Mesenteric fat pad (tissue), 1 donor: ENCODE measurements around the gene RASGEF1B. TPM values are rescaled to one million over a fixed set of nuclear protein-coding genes. Genes with fewer than 3 reads are reported as not detected.

ENCODE experiments used
- DNase-seq: peaks from one replicate; pipeline ENCODE4 v3.0.0-alpha.2; 2020; ENCODE audit warnings: low spot score
- total RNA-seq: library from RNA; stranded (reverse); fragmentation: NEBNext Ultra II Directional; extraction: Animal tissue kit (Norgen Biotek cat#: 25700); gene quantifications from one replicate; pipeline ENCODE4 v1.2.1, GENCODE V29; 2021
- donor health status: DM: yes; HTN: yes; CAD: no.

RASGEF1B gene
- total RNA-seq, 1 donor from 2014 or later = 32.5 TPM

GRCh38 chr4:81466841-81467671 lies 4.7 kb downstream of the RASGEF1B start:
- no peak for DNase-seq

- DNase-seq = no peak
Observed at GRCh38 chr4:81465406-81466340, 6.0 kb downstream of the RASGEF1B start.

- DNase-seq = no peak
Observed at GRCh38 chr4:81460834-81461233, 10.9 kb downstream of the RASGEF1B start.

GRCh38 chr4:81460191-81460701 lies 11.5 kb downstream of the RASGEF1B start:
- no peak for DNase-seq

- DNase-seq = no peak
Observed at GRCh38 chr4:81459228-81459627, 12.5 kb downstream of the RASGEF1B start.

GRCh38 chr4:81457921-81458520 lies 13.7 kb downstream of the RASGEF1B start:
- no peak for DNase-seq

- no peak for DNase-seq
Observed at GRCh38 chr4:81457345-81457744, 14.4 kb downstream of the RASGEF1B start.

GRCh38 chr4:81455897-81456296 lies 15.8 kb downstream of the RASGEF1B start:
- DNase-seq = no peak

GRCh38 chr4:81454948-81455347 lies 16.8 kb downstream of the RASGEF1B start:
- DNase-seq = no peak

- no peak for DNase-seq
Observed at GRCh38 chr4:81454499-81454898, 17.2 kb downstream of the RASGEF1B start.

- DNase-seq = no peak
Observed at GRCh38 chr4:81453024-81453423, 18.7 kb downstream of the RASGEF1B start.

- DNase-seq = no peak
Observed at GRCh38 chr4:81452452-81453006, 19.2 kb downstream of the RASGEF1B start.

GRCh38 chr4:81449015-81449414 lies 22.7 kb downstream of the RASGEF1B start:
- DNase-seq = no peak

- no peak for DNase-seq
Observed at GRCh38 chr4:81447566-81448229, 24.0 kb downstream of the RASGEF1B start.

GRCh38 chr4:81446634-81447033 lies 25.1 kb downstream of the RASGEF1B start:
- DNase-seq = no peak

GRCh38 chr4:81445196-81445595 lies 26.5 kb downstream of the RASGEF1B start:
- DNase-seq = no peak

GRCh38 chr4:81442484-81443085 lies 29.1 kb downstream of the RASGEF1B start:
- DNase-seq = no peak

- no peak for DNase-seq
Observed at GRCh38 chr4:81440949-81441348, 30.8 kb downstream of the RASGEF1B start.

GRCh38 chr4:81436941-81437574 lies 34.6 kb downstream of the RASGEF1B start:
- DNase-seq = no peak

- DNase-seq = no peak
Observed at GRCh38 chr4:81436096-81436495, 35.6 kb downstream of the RASGEF1B start.
